Muscle of leg (tissue), 11 donors: ENCODE data around the gene CALY. TPM values are rescaled to one million over a fixed set of nuclear protein-coding genes. Genes with fewer than 3 reads are reported as not detected.

Source experiments
- DNase-seq: peaks from one replicate; pipeline ENCODE4 v3.0.0; 2013
- H3K27ac ChIP-seq: one replicate; pipeline ENCODE4 v1.5.1; 2013; ENCODE audit warnings: mild to moderate bottlenecking, low read length, control low read depth
- H3K27me3 ChIP-seq: one replicate; pipeline ENCODE4 v1.6.1; 2013; ENCODE audit warnings: low read length; ENCODE audit not compliant: control insufficient read depth, insufficient read depth
- H3K36me3 ChIP-seq: one replicate; pipeline ENCODE4 v1.6.1; 2013; ENCODE audit warnings: low read length; ENCODE audit not compliant: control insufficient read depth, insufficient read depth
- H3K4me1 ChIP-seq: one replicate; pipeline ENCODE4 v1.6.1; 2013; ENCODE audit warnings: low read length; ENCODE audit not compliant: control insufficient read depth, insufficient read depth
- H3K4me3 ChIP-seq: one replicate; pipeline ENCODE4 v1.5.1; 2013; ENCODE audit warnings: low read length, control low read depth
- H3K9me3 ChIP-seq: replicated peaks from 2 replicates; pipeline ENCODE4 v1.6.1; 2013; ENCODE audit warnings: low read depth, low read length; ENCODE audit not compliant: control insufficient read depth
- WGBS: methylation state at CpG from one replicate; pipeline ENCODE4 v1.1.5; 2013; ENCODE audit warnings: missing lambda C conversion rate; ENCODE audit not compliant: insufficient coverage; 5-methylcytosine and 5-hydroxymethylcytosine counted together
- polyA plus RNA-seq, 8 donors: library from polyadenylated mRNA; unstranded; fragments of 120-200 nt; gene quantifications; one replicate each; pipeline versions ENCODE4 v1.2.1 to v1.2.3, GENCODE V29; 2013; ENCODE audit warnings: inconsistent platforms in 1 of 8, low replicate concordance in 1 of 8; ENCODE audit not compliant: insufficient read length in 8 of 8, insufficient read depth in 1 of 8
- total RNA-seq: library from RNA; stranded (reverse); fragments of 120-200 nt; gene quantifications from one replicate; pipeline ENCODE4 v1.2.4, GENCODE V29; 2013

The CALY gene
- total and polyA plus RNA-seq, 9 donors, result 0.08 to 0.16 TPM; not detected in 7

DNA sequence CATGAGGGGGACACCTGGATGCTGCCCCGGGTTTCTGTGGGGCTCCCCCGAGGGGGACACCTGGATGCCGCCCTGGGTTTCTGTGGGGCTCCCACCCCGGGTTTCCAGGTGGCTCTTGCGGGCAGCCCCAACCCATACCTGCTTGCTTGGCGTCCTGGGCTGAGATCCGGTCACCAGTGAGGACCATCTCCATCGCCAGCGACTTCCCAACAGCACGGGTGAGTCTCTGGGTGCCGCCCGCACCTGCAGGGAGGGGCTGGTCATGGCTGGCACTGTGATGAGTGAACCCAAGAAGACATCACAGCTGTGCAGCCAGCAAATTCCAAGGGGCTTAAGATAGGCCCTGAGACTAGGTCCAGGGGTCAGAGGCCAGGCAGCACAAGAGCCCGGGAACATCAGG lies 30.1 kb upstream of the CALY start:
- Histone ChIP-seq H3K4me1 (peaks cover 30% of the 10 kb centered on the region), H3K27me3 (no peaks in the 10 kb centered on the region), H3K4me3 (no peak overlapping the region), H3K9me3 (no peaks in the 10 kb centered on the region), H3K36me3 (peaks cover 74% of the 10 kb centered on the region), H3K27ac (no peak overlapping the region)
- 90% methylated on average over 11 of the region's 13 CpGs for WGBS
- DNase-seq, result no peak

- DNase-seq, result no peak
- no peaks in the 10 kb centered on the region for H3K27me3 ChIP-seq
- peaks cover 74% of the 10 kb centered on the region for H3K36me3 ChIP-seq
- H3K4me3 ChIP-seq, result no peak overlapping the region
- WGBS, result 87% methylated on average over 17 of the region's 17 CpGs
- peaks cover 1% of the 10 kb centered on the region for H3K9me3 ChIP-seq
- H3K27ac ChIP-seq, result no peak overlapping the region
- H3K4me1 ChIP-seq, result peaks cover 24% of the 10 kb centered on the region
These were observed 29.4 kb upstream of the CALY start for GRCh38 chr10:133366130-133366478.

DNA sequence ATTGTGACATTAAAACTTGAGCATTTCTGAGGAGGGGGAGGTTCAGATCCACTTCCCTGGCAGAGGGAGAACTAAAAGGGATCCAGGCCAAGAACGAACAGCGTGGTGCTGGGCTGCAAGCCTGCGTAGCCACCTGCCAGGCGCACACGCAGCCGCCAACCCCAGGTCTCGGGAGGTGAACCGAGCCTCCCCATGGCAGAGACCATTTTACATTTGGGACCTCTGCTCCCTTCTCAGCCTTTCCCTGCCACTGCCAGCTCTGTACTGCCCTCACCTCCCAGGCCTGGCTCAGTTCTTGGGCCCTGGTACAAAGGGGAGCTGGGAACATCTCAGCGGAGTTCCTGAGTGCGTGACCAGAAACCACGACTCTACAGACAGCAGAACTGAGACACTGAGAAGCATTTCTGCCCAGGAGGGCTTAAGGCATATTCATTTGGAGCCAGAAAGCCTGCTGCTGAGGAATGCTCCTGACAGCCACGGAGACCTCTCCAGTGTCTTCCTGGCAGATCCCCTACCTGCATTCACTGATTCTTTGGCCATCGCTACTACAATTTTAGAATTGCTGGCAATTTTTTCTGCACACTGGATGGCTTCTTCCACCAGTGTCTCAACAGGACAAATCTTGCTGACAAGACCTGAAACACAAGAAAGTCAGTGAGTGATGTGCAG lies 28.9 kb upstream of the CALY start:
- peaks cover 71% of the 10 kb centered on the region for H3K36me3 ChIP-seq
- H3K4me3 ChIP-seq, result no peak overlapping the region
- H3K4me1 ChIP-seq, result peaks cover 21% of the 10 kb centered on the region
- 86% methylated on average over 13 of the region's 13 CpGs for WGBS
- H3K27ac ChIP-seq, result no peak overlapping the region
- H3K27me3 ChIP-seq, result no peaks in the 10 kb centered on the region
- DNase-seq, result no peak
- H3K9me3 ChIP-seq, result peaks cover 2% of the 10 kb centered on the region

DNA sequence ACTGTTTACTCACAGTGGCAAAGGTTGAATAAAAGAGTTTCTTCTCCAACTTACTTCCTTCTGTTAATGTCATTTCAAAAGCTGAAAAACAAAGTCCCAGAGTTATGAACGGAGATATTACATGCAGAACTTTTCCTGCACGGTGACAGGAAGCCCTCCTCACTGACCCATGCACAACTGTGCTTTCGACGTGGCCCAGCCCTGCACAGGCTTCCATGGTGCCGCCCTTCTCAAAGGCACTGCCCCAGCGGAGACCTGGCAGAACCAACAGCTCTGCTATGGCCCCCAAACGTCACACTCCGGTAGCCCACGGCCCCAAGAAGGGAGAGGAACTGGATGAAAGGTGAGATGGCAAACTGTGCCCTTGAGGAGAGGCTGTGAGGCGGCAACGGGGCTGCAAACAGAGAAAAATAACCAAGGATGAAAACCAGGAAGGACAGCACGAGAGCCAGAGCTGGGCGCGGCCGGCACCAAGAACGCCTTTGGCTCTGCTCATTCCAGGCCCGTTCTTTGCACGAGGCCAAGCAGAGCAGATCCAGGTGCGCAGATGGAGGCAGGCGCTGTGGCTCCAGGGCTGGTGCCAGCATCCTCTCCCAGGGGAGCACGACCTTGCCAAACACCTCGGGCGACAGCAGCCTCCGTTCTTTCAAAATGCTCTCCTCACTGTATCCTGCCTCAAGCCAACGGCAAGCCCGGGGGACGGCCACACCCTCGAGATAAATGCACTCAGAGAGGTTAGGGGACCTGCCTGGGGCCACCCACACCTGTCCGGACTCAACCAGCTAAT lies 28.1 kb upstream of the CALY start:
- Histone ChIP-seq H3K27me3 (no peaks in the 10 kb centered on the region), H3K4me1 (peaks cover 15% of the 10 kb centered on the region), H3K27ac (no peak overlapping the region), H3K4me3 (no peak overlapping the region), H3K9me3 (peaks cover 2% of the 10 kb centered on the region), H3K36me3 (peaks cover 68% of the 10 kb centered on the region)
- WGBS, result 88% methylated on average over 23 of the region's 29 CpGs
- no peak for DNase-seq

- Histone ChIP-seq H3K36me3 (peaks cover 50% of the 10 kb centered on the region), H3K27me3 (no peaks in the 10 kb centered on the region), H3K27ac (no peak overlapping the region), H3K4me3 (no peak overlapping the region), H3K4me1 (no peaks in the 10 kb centered on the region), H3K9me3 (peaks cover 2% of the 10 kb centered on the region)
- WGBS, result 90% methylated on average over 8 of the region's 13 CpGs
- DNase-seq, result no peak
These were observed 26.1 kb upstream of the CALY start for GRCh38 chr10:133362846-133363245.

DNA sequence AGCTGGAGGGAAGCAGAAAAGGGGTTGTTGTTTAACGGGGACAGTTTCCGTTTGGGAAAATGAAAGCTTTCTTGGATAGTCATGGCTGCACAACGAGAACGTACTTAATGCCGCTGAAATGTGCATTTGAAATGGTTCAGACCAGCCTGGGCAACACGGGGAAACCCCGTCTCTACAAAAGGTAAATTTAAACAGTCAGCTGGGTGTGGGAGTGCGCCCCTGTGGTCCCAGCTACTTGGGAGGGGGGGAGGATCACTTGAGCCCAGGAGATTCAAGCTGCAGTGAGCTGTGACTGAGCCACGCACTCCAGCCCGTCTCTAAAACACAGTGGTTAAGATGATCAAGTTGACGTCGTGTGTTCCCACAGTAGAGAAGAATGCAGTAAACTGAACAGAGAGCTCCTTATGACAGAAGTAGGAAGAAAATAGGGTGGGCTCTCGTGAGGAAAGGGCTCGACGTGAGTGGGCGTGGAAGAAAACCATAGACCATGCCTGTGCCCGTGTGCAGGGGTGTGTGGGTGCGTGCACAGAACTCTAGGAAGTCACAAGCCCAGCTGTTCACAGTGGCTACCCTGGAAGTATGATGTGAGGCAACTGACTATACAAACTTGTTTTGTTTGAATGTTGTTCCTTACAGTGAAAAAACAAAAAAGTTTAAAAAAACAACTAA lies 25.2 kb upstream of the CALY start:
- peaks cover 2% of the 10 kb centered on the region for H3K9me3 ChIP-seq
- no peaks in the 10 kb centered on the region for H3K27me3 ChIP-seq
- H3K27ac ChIP-seq, result no peak overlapping the region
- H3K4me3 ChIP-seq, result no peak overlapping the region
- 78% methylated on average over 12 of the region's 18 CpGs for WGBS
- peaks cover 4% of the 10 kb centered on the region for H3K4me1 ChIP-seq
- DNase-seq, result no peak
- peaks cover 48% of the 10 kb centered on the region for H3K36me3 ChIP-seq

- Histone ChIP-seq H3K4me1 (peaks cover 9% of the 10 kb centered on the region), H3K27ac (no peak overlapping the region)
- 98% methylated on average over 4 of the region's 5 CpGs for WGBS
These were observed 24.5 kb upstream of the CALY start for GRCh38 chr10:133361227-133361626.

GRCh38 chr10:133359972-133360610 lies 23.4 kb upstream of the CALY start:
- Histone ChIP-seq H3K4me1 (peaks cover 13% of the 10 kb centered on the region), H3K27me3 (no peaks in the 10 kb centered on the region), H3K4me3 (no peak overlapping the region), H3K9me3 (peaks cover 2% of the 10 kb centered on the region), H3K36me3 (peaks cover 30% of the 10 kb centered on the region), H3K27ac (no peak overlapping the region)
- 77% methylated on average over 17 of the region's 17 CpGs for WGBS
- no peak for DNase-seq

More at GRCh38 chr10:133361227-133361626, 24.5 kb upstream of the CALY start:
- peaks cover 41% of the 10 kb centered on the region for H3K36me3 ChIP-seq
- no peak for DNase-seq
- no peak overlapping the region for H3K4me3 ChIP-seq
- no peaks in the 10 kb centered on the region for H3K27me3 ChIP-seq
- peaks cover 2% of the 10 kb centered on the region for H3K9me3 ChIP-seq

DNA sequence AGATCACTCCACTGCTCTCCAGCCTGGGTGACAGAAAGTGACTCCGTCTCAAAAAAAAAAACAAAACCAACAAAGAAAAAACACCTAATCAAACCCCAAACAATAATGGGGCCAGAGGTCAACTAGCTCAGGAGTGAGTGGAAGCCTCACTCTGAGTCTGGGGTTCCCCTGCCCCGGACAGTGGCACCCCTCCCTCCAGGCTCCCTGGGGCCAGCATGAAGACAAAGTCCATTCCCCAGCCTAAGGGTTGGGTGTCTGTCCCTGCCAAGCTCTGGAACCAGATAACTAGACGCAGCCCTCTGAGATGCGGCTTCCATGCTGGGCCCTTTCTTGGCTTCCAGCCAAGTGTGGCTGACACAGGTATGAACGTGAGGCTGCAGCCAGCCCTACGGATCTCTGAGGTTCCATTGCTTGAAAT lies 22.9 kb upstream of the CALY start:
- DNase-seq, result no peak
- no peaks in the 10 kb centered on the region for H3K27me3 ChIP-seq
- H3K4me1 ChIP-seq, result peaks cover 13% of the 10 kb centered on the region
- no peak overlapping the region for H3K4me3 ChIP-seq
- peaks cover 24% of the 10 kb centered on the region for H3K36me3 ChIP-seq
- 30% methylated on average over 4 of the region's 6 CpGs for WGBS
- H3K9me3 ChIP-seq, result peaks cover 2% of the 10 kb centered on the region
- H3K27ac ChIP-seq, result no peak overlapping the region

- Histone ChIP-seq H3K9me3 (peaks cover 2% of the 10 kb centered on the region), H3K36me3 (peaks cover 20% of the 10 kb centered on the region), H3K4me1 (peaks cover 13% of the 10 kb centered on the region), H3K27ac (no peak overlapping the region), H3K4me3 (no peak overlapping the region), H3K27me3 (no peaks in the 10 kb centered on the region)
- DNase-seq, result no peak
- WGBS, result 64% methylated on average over 9 of the region's 11 CpGs
These were observed 22.2 kb upstream of the CALY start for GRCh38 chr10:133358925-133359310.
